Ovary (tissue), 9 donors: Measurements from ENCODE around the gene ARPP19. TPM values are rescaled to one million over a fixed set of nuclear protein-coding genes. Genes with fewer than 3 reads are reported as not detected.

ENCODE experiments used
- DNase-seq, 5 donors: peaks; one replicate each; pipeline ENCODE4 v3.0.0-alpha.2; 2019 to 2020
- H3K27ac ChIP-seq, 2 donors: fragments of 200-600 bp; one replicate each; pipeline versions ENCODE4 v1.5.1 to v1.8.0; 2019 to 2022
- H3K27me3 ChIP-seq: fragments of 200-600 bp; one replicate; pipeline ENCODE4 v1.8.0; 2022
- H3K36me3 ChIP-seq: fragments of 200-600 bp; sonication (generic); one replicate; pipeline ENCODE4 v1.5.1; 2019
- H3K4me1 ChIP-seq: one replicate; pipeline ENCODE4 v1.8.1; 2013; ENCODE audit warnings: mild to moderate bottlenecking, moderate library complexity; ENCODE audit not compliant: insufficient read depth
- H3K4me3 ChIP-seq: fragments of 200-600 bp; sonication (generic); one replicate; pipeline ENCODE4 v1.5.1; 2017
- H3K9me3 ChIP-seq, 2 donors: fragments of 200-600 bp in 1 of 2; sonication (generic) in 1 of 2; one replicate each; pipeline versions ENCODE4 v1.5.1 to v1.8.1; 2013 to 2019; ENCODE audit warnings: mild to moderate bottlenecking in 1 of 2, moderate library complexity in 1 of 2
- CTCF ChIP-seq, 3 donors: fragments of 450-650 bp in 2 of 3; fragments of 200-600 bp in 1 of 3; IDR thresholded peaks; one replicate each; pipeline versions ENCODE4 v1.5.1 to v1.8.0; 2016 to 2022; ENCODE audit warnings: antibody characterized with exemption in 3 of 3, mild to moderate bottlenecking in 1 of 3
- EP300 ChIP-seq: sonication (generic); formaldehyde crosslinking; IDR thresholded peaks from one replicate; pipeline ENCODE4 v1.6.1; 2017; ENCODE audit warnings: antibody characterized with exemption
- POLR2A ChIP-seq: fragments of 450-650 bp; IDR thresholded peaks from one replicate; pipeline ENCODE4 v1.6.1; 2017; ENCODE audit warnings: antibody characterized with exemption, mild to moderate bottlenecking, moderate library complexity
- WGBS, 3 donors: extraction: QIAGEN DNeasy Blood & Tissue Kit in 1 of 3; methylation state at CpG; one replicate each; pipeline versions ENCODE4 v1.1.5 to v1.1.7; 2013 to 2017; 5-methylcytosine and 5-hydroxymethylcytosine counted together
- intact Hi-C, 4 donors: fragments of 100-400 bp; cut with DNase I; formaldehyde crosslinking; loops; one replicate each; pipeline versions ENCODE4 v1.11.0 to v1.15.1; 2022 to 2023
- polyA plus RNA-seq, 2 donors: library from polyadenylated mRNA; stranded (reverse); fragments of 200-250 nt in 1 of 2; fragments of 350-450 nt in 1 of 2; fragmentation: Illumina TruSeq in 1 of 2; extraction: RNeasy Lipid Tissue Mini Kit (QIAGEN cat#74804) in 1 of 2; gene quantifications; one replicate each; pipeline ENCODE4 v1.2.3, GENCODE V29; 2013 to 2014
- total RNA-seq, 7 donors: library from RNA; depleted of rRNA in 2 of 7; stranded (reverse); fragments of >200 nt in 2 of 7; fragmentation: NEBNext Ultra II Directional in 3 of 7; extraction: Animal tissue kit (Norgen Biotek cat#: 25700) in 3 of 7; gene quantifications; one replicate each; pipeline versions ENCODE4 v1.1.0 to v1.2.4, GENCODE V29; 2016 to 2023
- donor health status: DM: no; HTN: no; CAD: no; lungs with moderate emphysema.
- donor health status: DM: no; HTN: no; CAD: no.
- donor health status: Bipolar disorder and iron deficiency.
- donor health status: DM: yes; HTN: yes; CAD: no.
- donor health status: DM: no; HTN: no; CAD: no.
- donor health status: DM: yes; HTN: yes; CAD: no.

The ARPP19 gene
- total and polyA plus RNA-seq, 9 donors = 37.9 to 158 (median 125) TPM

GRCh38 chr15:52503788-52504496, 64.9 kb downstream of the ARPP19 start:
- H3K27ac ChIP-seq = no peak overlapping the region
- intact Hi-C loops = no loop called here
- H3K4me1 ChIP-seq = no peaks in the 10 kb centered on the region
- H3K27me3 ChIP-seq = no peaks in the 10 kb centered on the region
- H3K9me3 ChIP-seq = no peaks in the 10 kb centered on the region
- 82 to 92% (median 91%) methylated on average over 5 of the region's 5 CpGs for WGBS, 3 donors
- no peak for DNase-seq
- TF ChIP-seq POLR2A (no peak), CTCF (IDR thresholded peaks at IDR 0.05) (no peak), EP300 (no peak)
- no peak overlapping the region for H3K4me3 ChIP-seq
- no peaks in the 10 kb centered on the region for H3K36me3 ChIP-seq

- Histone ChIP-seq H3K4me3 (no peak overlapping the region), H3K9me3 (no peaks in the 10 kb centered on the region), H3K27ac (no peak overlapping the region), H3K36me3 (no peaks in the 10 kb centered on the region), H3K27me3 (no peaks in the 10 kb centered on the region), H3K4me1 (no peaks in the 10 kb centered on the region)
- no peak for TF ChIP-seq CTCF (IDR thresholded peaks at IDR 0.05)
- no peak for TF ChIP-seq POLR2A
- TF ChIP-seq EP300 = no peak
- intact Hi-C loops = no loop called here
- DNase-seq = no peak
- WGBS, 3 donors = 79 to 93% (median 89%) methylated on average over 1 of the region's 1 CpG
Observed at GRCh38 chr15:52502608-52503007, 66.2 kb downstream of the ARPP19 start.

- H3K4me3 ChIP-seq = no peak overlapping the region
- no peaks in the 10 kb centered on the region for H3K4me1 ChIP-seq
- WGBS, 3 donors = 89 to 92% (median 90%) methylated on average over 3 of the region's 3 CpGs
- no peaks in the 10 kb centered on the region for H3K27me3 ChIP-seq
- no peaks in the 10 kb centered on the region for H3K9me3 ChIP-seq
- TF ChIP-seq EP300 (no peak), POLR2A (no peak), CTCF (IDR thresholded peaks at IDR 0.05) (no peak)
- intact Hi-C loops = no loop called here
- H3K27ac ChIP-seq = no peak overlapping the region
- DNase-seq = no peak
- H3K36me3 ChIP-seq = no peaks in the 10 kb centered on the region
Observed at GRCh38 chr15:52499506-52499905, 69.3 kb downstream of the ARPP19 start.

GRCh38 chr15:52498706-52499105, 70.1 kb downstream of the ARPP19 start:
- no peak for DNase-seq
- Histone ChIP-seq H3K9me3 (no peaks in the 10 kb centered on the region), H3K27me3 (no peaks in the 10 kb centered on the region), H3K4me3 (no peak overlapping the region), H3K36me3 (no peaks in the 10 kb centered on the region), H3K4me1 (no peaks in the 10 kb centered on the region), H3K27ac (no peak overlapping the region)
- no peak for TF ChIP-seq POLR2A
- no peak for TF ChIP-seq EP300
- no peak for TF ChIP-seq CTCF (IDR thresholded peaks at IDR 0.05)
- intact Hi-C loops = no loop called here

Other genes starting within 250 kb of the ARPP19 start
- gene MYO5A, start 40.1 kb downstream of the ARPP19 start, total RNA-seq = 10 to 100 TPM; 10.6 to 26.5 (median 15.9) TPM
- gene MYO5A, start 40.1 kb downstream of the ARPP19 start, polyA plus RNA-seq = 1 to 10 TPM; 3.8 to 9.5 TPM
- gene ATOSA, start 110.4 kb upstream of the ARPP19 start, total RNA-seq = 10 to 100 TPM; 21.3 to 74.6 (median 30.9) TPM
- 10 to 100 TPM; 28.4 to 31.2 TPM for gene ATOSA, start 110.4 kb upstream of the ARPP19 start, polyA plus RNA-seq
- under 1 TPM in 1 of 7 donors, not detected in 6; 0.28 TPM for gene ONECUT1, start 221.3 kb upstream of the ARPP19 start, total RNA-seq
- not detected for gene ONECUT1, start 221.3 kb upstream of the ARPP19 start, polyA plus RNA-seq